Ectodermal cell (in vitro differentiated cells): ENCODE data around the gene ANO9.

Source experiments
- H3K27ac ChIP-seq: 2 replicates; pipeline ENCODE4 v1.7.0; 2013; ENCODE audit warnings: mild to moderate bottlenecking, low read depth, low read length; ENCODE audit not compliant: insufficient read depth, poor library complexity, severe bottlenecking
- H3K27me3 ChIP-seq: 2 replicates; pipeline ENCODE4 v1.7.0; 2013; ENCODE audit warnings: mild to moderate bottlenecking, low read length; ENCODE audit not compliant: insufficient read depth, control insufficient read depth, poor library complexity, severe bottlenecking
- H3K36me3 ChIP-seq: one replicate; pipeline ENCODE4 v1.7.0; 2013; ENCODE audit warnings: low read length; ENCODE audit not compliant: control insufficient read depth, insufficient read depth
- H3K4me1 ChIP-seq: one replicate; pipeline ENCODE4 v1.7.0; 2013; ENCODE audit warnings: low read length; ENCODE audit not compliant: control insufficient read depth, insufficient read depth
- H3K4me3 ChIP-seq: 2 replicates; pipeline ENCODE4 v1.7.0; 2013; ENCODE audit warnings: low read depth, low read length, control low read depth; ENCODE audit not compliant: insufficient read depth
- H3K9me3 ChIP-seq: 2 replicates; pipeline ENCODE4 v1.7.0; 2013; ENCODE audit warnings: mild to moderate bottlenecking, low read length, moderate library complexity; ENCODE audit not compliant: control insufficient read depth
- WGBS, 2 experiments: methylation state at CpG; one replicate each; pipeline ENCODE4 v1.1.7; 2013; ENCODE audit warnings: missing lambda C conversion rate in 2 of 2; 5-methylcytosine and 5-hydroxymethylcytosine counted together

Gene ANO9

DNA sequence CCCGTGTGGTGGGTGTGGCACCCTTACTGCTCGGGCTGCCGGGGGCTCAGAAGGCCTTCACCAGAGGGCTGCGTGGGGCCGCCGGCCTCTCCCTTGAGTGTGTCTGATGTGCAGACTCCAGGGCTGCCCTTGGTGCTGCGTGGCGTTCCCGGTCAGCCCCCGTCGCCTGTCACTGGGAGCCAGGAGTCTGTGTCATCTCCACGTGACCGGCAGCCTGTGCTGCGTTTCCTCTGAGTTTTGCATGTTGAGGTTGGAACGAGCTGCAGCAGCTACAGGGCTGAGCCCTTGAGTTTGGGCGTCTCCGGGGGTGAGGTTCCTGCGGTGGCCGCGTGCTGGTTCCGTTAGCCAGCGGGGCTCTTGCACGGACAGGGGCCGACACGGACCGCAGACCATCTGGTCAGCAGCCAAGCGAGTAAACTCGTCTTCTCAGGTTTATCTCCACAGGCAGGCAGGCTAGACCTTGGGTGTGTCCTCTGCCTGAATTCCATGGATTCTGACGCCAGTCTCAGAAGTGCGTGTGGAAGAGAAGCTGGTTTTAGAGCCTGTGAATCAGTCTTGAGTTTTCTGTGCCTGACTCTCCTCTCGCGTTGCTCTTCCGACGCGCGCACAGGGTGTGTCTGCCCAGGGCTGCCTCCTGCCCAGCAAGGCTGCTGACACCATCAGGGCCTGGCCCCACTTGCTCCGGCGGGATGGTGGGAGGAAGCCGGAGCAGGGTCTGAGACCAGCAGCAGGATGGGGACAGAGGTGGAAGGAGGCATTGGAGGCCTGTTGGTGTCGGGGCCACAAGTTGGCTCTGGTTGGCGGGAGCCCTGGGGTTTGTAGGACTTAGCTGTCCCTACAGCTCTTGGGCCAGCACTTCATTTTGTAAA is 18.8 kb upstream of the ANO9 start:
- H3K9me3 ChIP-seq: no peaks in the 10 kb centered on the region
- H3K27me3 ChIP-seq: no peaks in the 10 kb centered on the region
- no peaks in the 10 kb centered on the region for H3K4me1 ChIP-seq
- WGBS, 2 experiments: 96% methylated on average over 41 of the region's 41 CpGs
- H3K36me3 ChIP-seq: no peaks in the 10 kb centered on the region
- no peak overlapping the region for H3K27ac ChIP-seq
- H3K4me3 ChIP-seq: no peak overlapping the region

DNA sequence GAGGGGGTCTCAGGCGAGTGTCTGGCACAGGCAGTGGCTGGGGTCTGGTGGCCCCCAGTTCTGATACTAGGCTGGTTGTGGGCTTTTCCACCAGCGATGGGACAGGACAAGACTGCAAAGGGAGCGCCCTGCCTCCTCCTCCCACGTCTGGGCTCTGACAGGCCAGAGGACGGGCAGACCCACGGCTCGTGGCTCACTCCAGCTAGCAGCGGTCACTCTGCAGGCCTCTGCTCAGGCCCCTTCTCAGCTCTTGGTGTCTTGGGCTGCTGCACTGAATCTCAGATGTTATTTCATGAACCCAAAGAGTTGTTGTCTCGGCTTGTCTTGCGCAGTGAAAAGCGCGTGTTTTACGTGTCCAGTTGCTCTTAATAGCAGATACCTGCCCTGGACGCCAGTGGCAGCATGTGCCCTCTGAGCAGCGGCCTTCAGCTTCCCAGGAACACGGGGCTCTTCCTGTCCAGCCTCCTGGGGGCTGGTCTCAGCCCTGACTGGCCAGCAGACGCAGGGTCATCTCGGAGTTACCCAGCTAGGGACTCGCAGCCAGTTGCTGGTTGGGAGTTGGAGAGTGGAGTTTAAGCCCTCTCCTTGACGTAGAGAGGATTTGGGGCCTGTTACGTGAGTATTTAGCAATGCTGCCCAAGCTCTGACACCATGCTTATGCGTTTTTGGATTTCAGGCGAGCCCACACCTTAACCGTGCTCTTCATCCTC is 17.9 kb upstream of the ANO9 start:
- H3K36me3 ChIP-seq: no peaks in the 10 kb centered on the region

DNA sequence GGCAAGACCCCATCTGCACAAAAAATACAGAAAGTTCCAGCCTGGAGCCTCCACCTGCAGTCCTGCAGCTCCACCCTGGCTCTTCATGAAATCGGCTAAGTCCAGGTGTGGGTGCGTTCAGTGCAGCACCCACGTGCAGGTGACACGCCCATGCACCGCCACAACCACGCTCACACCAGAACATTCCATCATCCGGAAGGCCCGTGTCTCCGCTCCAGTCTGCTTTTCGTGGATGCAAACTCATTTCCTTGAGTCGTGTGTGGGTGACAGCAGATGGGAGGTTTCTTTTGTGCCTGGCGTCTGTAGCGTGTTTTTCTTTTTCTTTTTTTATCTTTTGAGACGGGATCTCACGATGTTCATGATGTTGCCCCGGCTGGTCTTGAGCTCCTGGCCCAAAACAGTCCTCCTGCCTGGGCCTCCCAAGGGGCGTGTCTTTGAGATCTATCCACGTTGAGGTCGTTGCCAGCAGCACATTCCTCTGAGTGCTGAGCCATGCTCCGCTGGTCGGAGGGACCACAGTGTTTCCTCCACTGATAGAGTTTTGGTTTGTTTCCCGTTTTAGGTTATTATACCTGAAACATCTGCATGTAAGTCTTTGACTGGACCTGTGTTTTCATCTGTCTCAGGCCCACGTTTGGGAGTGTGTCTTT is 15.4 kb upstream of the ANO9 start:
- 92 to 93% methylated on average over 23 of the region's 23 CpGs for WGBS, 2 experiments
- H3K4me3 ChIP-seq: no peak overlapping the region
- H3K27me3 ChIP-seq: no peaks in the 10 kb centered on the region
- peaks cover 3% of the 10 kb centered on the region for H3K4me1 ChIP-seq
- peaks cover under 1% of the 10 kb centered on the region for H3K36me3 ChIP-seq
- no peak overlapping the region for H3K27ac ChIP-seq
- H3K9me3 ChIP-seq: no peaks in the 10 kb centered on the region

More for the DNA sequence above, 17.9 kb upstream of the ANO9 start:
- no peaks in the 10 kb centered on the region for H3K27me3 ChIP-seq
- H3K4me1 ChIP-seq: peaks cover 3% of the 10 kb centered on the region
- WGBS, 2 experiments: 95 to 97% methylated on average over 24 of the region's 24 CpGs
- H3K9me3 ChIP-seq: no peaks in the 10 kb centered on the region
- H3K4me3 ChIP-seq: no peak overlapping the region
- H3K27ac ChIP-seq: no peak overlapping the region

DNA sequence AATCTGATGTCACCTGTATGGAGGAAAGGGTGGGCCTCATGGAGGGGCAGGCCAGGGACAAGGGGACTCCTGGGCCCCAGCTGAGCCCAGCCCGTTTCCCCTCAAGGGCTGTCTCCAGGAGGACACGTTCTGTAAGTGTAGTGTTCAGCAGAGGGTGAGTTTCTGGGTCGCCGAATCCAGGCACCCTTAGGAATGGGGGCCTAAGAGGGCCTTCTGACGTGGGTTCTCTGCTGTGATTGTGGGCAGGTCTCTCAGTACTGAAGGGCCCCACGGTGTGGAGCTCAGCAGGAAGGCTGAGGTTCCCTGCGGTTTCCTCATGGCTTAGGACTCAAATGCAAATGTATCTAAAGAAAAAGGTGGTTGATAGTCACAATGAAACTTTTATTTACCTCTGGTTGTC is 14.7 kb upstream of the ANO9 start:
- Histone ChIP-seq H3K27ac (no peak overlapping the region), H3K4me1 (peaks cover 3% of the 10 kb centered on the region), H3K9me3 (no peaks in the 10 kb centered on the region), H3K27me3 (no peaks in the 10 kb centered on the region), H3K36me3 (peaks cover 2% of the 10 kb centered on the region), H3K4me3 (no peak overlapping the region)
- 66 to 67% methylated on average over 7 of the region's 7 CpGs for WGBS, 2 experiments

DNA sequence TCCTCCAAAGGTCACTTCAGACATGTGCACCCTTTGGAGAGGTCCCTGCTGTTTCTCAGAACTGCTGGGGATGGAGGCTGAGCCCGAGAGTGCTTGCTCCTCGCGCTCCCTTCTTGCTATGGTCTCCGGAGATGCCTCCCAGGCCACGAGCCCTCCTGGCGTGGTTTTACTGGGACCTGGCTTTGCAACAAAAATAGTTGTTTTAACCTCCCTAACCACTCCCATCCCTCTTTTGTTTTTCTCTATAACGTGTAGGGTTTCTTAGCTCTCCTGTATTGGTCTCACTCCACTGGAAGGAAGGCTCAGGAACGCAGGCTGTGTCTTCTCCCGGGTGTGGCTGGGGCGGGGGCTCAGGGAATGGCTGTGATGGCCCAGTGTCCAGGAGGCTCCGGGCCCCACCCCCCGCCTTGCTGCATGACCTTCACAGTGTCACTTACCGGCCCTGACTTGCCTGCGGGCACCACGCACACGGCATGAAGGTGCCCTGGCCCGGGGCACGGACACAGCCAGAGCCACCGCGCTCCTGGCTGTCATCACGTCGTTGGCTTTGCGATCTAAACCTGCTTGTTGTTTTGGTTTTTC is 13.8 kb upstream of the ANO9 start:
- H3K27me3 ChIP-seq: no peaks in the 10 kb centered on the region
- H3K27ac ChIP-seq: no peak overlapping the region
- H3K4me1 ChIP-seq: peaks cover 7% of the 10 kb centered on the region
- 90% methylated on average over 23 of the region's 23 CpGs for WGBS, 2 experiments
- no peaks in the 10 kb centered on the region for H3K9me3 ChIP-seq
- no peak overlapping the region for H3K4me3 ChIP-seq
- peaks cover 2% of the 10 kb centered on the region for H3K36me3 ChIP-seq

DNA sequence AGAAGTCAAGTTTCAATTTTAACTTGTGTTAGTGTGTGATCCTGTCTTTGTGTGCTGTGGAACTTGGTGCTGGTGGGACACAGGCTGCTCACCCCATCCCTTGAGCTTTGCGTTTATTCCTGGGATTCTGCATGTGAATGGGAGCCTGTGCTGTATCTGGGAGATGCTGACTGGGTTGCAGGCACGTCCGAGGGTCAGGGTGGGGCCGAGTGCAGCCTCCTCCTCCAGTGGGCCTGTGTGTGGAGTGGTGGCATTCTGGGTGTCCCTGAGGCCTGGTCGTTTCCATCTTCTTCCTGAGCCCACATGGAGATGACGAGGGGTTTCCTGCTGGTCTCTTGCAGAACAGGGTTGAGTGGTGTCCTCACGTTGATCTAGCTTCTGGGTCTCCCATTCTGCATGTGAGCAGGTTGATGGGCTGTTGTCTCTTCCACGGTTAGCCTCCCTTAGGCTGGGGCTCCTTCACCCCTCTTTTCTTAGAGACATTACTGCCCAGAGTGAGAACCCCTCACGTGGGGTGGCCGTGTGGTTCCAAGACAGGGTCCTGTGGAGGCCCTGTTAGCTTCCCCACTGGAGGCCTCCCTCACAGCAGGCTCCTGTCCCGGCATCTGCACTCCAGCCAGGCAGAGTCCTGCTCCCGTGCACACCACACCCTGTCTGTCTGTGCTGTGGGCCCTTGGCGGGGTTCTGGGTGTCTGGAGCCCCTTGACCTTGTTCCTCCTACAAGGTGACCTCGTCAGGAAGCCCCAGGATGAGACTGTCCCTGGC is 13.2 kb upstream of the ANO9 start:
- H3K4me3 ChIP-seq: no peak overlapping the region
- H3K27ac ChIP-seq: no peak overlapping the region
- no peaks in the 10 kb centered on the region for H3K9me3 ChIP-seq
- H3K36me3 ChIP-seq: peaks cover 2% of the 10 kb centered on the region
- 80% methylated on average over 14 of the region's 14 CpGs for WGBS, 2 experiments
- peaks cover 7% of the 10 kb centered on the region for H3K4me1 ChIP-seq
- no peaks in the 10 kb centered on the region for H3K27me3 ChIP-seq

DNA sequence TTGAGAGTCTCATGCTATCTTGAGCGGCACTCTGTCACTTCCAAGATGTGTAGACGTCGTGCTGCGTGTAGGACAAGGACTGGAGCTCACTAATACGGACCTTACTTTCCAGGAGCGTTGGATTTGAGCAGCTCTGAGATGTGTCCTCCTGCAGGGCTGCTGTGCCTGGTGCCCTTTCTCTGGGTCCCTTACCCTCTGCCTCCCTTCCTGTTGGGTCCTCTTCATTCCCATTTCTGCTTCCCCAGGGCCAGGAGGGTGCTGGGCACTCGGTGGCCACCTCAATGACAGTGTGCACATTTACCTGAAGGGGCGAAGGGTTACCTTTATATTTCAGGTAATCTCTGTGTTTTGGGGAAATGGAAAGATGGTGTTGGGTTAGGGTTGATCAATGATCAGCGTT is 12.2 kb upstream of the ANO9 start:
- Histone ChIP-seq H3K36me3 (peaks cover 2% of the 10 kb centered on the region), H3K27ac (no peak overlapping the region), H3K4me1 (peaks cover 7% of the 10 kb centered on the region), H3K27me3 (no peaks in the 10 kb centered on the region), H3K4me3 (no peak overlapping the region), H3K9me3 (no peaks in the 10 kb centered on the region)
- 96% methylated on average over 9 of the region's 9 CpGs for WGBS, 2 experiments

DNA sequence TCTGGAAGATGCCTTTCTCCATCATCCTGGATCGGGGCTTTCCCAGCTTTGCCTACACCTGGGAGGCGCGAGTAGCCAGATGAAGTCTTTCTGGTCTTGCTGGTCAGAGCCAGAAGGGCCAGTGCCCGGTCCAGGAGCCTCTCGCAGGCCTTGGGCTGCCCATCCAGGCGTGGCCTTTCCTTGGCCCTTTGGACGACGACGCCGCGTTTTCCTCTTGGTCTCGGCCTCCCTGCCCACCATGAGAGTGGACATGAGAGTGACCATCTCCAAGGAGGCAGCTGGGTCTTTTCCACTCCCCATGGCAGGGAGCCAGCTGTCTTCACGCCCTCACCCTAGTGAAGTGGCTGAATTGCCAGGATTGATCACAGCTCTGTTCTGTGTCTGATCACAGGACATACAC is 11.8 kb upstream of the ANO9 start:
- no peak overlapping the region for H3K4me3 ChIP-seq
- peaks cover 10% of the 10 kb centered on the region for H3K4me1 ChIP-seq
- H3K36me3 ChIP-seq: peaks cover 2% of the 10 kb centered on the region
- 94 to 96% methylated on average over 13 of the region's 13 CpGs for WGBS, 2 experiments
- no peak overlapping the region for H3K27ac ChIP-seq
- no peaks in the 10 kb centered on the region for H3K27me3 ChIP-seq
- no peaks in the 10 kb centered on the region for H3K9me3 ChIP-seq

DNA sequence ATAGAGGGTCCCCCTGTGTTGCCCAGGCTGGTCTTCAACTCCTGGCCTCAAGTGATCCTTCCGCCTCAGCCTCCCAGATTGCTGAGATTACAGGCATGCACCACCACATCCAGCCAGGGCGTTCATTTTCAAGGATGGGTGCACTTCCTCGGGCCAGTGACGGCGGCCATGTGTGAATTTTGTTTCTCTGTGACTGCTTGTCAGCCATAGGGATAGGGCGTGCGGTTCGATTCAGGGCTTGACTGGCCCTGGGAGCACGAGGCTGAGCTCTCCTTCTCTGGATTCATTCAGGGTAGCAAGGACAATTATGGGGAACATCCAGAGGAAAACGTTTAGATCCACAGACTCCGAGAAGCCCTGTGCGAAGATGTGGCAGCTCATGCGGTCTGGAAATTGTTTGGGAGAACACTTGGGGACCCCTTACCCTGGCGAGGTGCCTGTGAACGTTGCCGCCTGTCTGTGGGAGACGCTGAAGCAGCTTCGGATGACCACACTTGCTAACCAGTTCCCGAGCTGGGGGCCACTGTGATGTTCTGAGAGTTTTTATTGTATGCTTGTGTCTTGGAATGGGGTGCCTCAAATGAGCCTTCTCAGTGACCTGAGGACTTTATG is 11.2 kb upstream of the ANO9 start:
- Histone ChIP-seq H3K27ac (no peak overlapping the region), H3K4me1 (peaks cover 10% of the 10 kb centered on the region), H3K27me3 (no peaks in the 10 kb centered on the region), H3K36me3 (peaks cover 2% of the 10 kb centered on the region), H3K4me3 (no peak overlapping the region), H3K9me3 (no peaks in the 10 kb centered on the region)
- 94 to 95% methylated on average over 19 of the region's 19 CpGs for WGBS, 2 experiments
